DMS153 treated with DMSO at 0.1 percent for 48 hours (cell line): ENCODE data around the gene KRTAP25-1.

Source experiments
- DNase-seq: peaks from one replicate; lab custom pipeline; 2025; ENCODE audit not compliant: unreplicated experiment; lab: John Stamatoyannopoulos, UW

Gene KRTAP25-1, protein sequence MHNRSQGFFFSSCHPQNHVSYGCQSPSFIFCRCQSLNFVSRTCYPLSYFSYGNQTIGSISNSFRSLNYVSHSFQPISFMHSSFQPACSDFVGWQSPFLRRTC

DNA sequence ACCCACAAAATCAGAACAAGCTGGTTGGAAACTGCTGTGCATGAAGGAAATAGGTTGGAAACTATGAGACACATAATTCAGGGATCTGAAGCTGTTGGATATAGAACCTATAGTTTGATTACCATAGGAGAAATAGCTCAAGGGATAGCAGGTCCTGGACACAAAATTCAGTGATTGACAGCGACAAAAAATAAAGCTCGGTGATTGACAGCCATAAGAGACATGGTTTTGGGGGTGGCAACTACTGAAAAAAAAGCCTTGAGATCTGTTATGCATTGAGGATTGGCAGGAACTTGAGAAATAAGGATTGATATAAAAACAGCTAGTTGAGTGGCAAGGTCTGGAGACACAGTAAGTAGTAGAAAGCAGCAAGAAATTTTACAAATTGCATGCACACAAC is at the start of gene KRTAP25-1:
Gene KRTAP25-1 (minus strand): TSS at position 300 of the 400 bp plus-strand sequence. CDS start 24 bp downstream, at position 276.
- DNase-seq = no peak

DNA sequence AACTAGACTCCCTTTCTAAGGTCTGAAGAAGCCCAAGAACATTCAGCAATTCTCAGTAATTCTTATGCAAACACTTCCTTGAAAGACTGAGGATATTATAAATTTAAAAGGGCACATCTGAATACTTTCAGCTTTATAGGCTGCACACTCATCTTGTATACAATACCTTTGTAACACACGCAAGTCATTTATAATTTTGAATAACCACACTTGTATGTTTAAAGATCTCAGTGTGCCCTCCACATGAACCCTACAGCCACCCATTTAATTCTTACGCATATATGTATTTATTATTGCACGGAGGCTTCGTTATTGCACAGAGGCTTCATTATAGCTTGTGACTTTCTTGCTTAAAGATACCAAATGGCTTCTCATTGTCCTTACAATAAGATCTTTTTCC is 49.4 kb upstream of the KRTAP25-1 start:
- DNase-seq = no peak

DNA sequence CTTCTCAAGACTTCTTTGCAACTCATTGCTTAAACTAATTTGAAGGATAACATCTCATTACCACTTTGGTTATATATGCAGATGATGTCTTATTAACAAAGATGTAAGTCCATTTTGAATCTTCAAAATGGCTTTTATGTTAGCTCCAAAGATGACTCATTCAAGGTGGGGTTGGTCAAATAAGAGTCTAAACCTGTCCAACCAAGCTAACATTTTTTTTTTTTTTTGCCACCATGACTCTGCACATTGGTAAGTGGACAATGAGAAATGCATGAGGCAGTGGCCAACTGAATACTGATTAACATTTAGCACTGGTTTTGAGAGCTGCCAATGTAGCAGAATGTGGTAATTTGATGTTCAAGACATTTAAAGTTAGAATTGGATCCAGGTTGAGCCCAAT is 48.5 kb upstream of the KRTAP25-1 start:
- DNase-seq = no peak

DNA sequence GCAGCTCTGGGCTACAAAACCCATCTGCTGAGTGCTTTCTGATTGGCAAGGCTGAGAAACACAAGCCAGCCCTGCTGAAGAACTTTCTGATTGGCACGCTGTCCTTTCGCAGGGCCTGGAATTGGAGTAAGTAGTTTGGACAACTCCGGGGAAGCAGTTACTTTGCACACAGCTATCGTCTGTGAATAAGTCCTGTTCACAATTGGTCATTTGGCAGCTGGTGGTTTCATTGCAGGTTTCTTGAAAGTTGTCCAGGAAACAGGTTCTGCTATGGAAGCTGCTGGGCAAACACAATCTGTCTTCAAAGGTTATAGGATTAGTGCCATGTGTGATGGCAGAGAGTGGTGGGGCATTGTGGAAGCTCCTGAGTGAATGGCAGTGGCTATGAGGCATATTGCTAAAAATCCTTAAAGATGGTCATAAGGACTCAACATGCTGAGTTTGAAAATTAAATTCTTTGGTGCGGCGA is 48.0 kb upstream of the KRTAP25-1 start, which contains the start of gene KRTAP27-1:
Gene KRTAP27-1 (minus strand): TSS at position 419 of the 469 bp plus-strand sequence. CDS start 26 bp downstream, at position 393.
- DNase-seq = no peak

DNA sequence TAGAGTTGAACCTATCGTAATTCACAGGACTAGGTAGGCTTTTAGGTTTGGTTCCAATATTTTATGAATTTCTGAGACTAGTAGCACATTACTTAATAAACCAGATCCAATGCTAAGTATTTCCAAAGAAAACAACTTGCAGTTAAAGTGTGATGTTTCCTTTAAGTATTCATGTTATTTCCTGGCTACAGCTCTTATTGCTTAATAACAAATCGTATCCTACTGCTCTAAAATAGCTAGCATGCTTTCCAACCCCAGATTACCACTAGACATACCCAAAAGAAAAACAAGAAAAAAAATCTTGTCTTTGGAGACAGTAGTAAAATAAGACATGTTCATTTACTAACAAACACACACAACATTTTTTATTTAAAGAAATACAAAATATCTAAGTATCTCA is 47.3 kb upstream of the KRTAP25-1 start:
- DNase-seq = no peak

GRCh38 chr21:30333736-30334135 is 44.4 kb upstream of the KRTAP25-1 start:
- no peak for DNase-seq

GRCh38 chr21:30332681-30333080 is 43.4 kb upstream of the KRTAP25-1 start:
- DNase-seq = no peak

DNA sequence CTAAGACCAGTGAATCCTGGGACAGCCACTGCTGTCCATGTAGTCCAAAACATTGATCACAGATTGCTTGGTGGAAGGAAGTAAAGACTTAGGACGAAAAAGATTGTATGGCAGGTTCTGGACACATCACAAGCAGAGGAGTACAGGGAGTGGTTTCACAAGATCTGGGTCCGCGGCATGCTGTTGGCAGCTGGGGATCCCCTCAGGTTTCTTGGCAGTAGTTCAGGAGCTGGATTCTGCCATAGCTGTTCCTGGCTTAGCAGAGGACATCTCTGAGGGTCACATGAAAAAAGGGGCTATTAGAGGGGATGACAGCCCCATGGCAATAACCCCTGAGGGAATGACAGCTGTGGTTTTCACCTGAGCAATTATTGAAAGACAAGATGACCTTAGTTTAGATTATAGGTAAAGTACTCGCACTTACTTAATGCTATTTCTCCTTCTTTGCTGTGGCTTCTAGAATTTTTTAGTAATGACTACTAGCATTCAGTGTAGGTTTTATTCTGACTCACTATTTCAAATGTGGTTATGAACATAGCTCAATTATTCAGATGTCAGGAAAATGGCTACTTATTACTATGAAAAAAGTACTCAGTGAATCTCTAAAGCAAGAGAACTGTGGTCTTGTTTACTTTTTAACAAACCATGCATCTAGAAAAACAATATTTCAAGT is 40.0 kb upstream of the KRTAP25-1 start:
- no peak for DNase-seq

GRCh38 chr21:30326390-30326789 is 37.1 kb upstream of the KRTAP25-1 start:
- no peak for DNase-seq

DNA sequence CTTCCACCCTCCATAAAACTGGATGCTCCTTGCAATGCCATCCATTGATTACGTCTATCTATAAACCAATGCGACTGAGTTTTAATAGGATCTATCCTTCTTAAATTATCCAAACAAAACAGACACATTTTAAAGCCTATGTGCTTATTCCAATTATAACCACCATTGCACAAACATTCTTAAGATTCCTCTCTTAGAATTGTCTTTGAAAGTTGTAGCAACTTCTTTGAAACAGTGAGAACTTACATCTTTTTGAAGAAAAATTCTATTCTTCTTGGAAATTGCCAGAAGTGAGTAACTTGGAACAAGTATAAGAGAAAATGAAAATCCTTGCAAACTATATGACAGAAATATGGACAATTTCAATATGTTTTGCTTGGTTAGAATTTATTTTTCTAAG is 30.9 kb upstream of the KRTAP25-1 start, which contains the start of gene KRTAP26-1:
Gene KRTAP26-1 (minus strand): TSS at position 101 of the 400 bp plus-strand sequence. CDS start 280 bp downstream, outside the sequence.
- no peak for DNase-seq

GRCh38 chr21:30315701-30316100 is 26.4 kb upstream of the KRTAP25-1 start:
- DNase-seq = no peak

GRCh38 chr21:30306884-30307283 is 17.6 kb upstream of the KRTAP25-1 start:
- DNase-seq = no peak

- no peak for DNase-seq
These were observed 15.8 kb upstream of the KRTAP25-1 start for GRCh38 chr21:30305136-30305535.

DNA sequence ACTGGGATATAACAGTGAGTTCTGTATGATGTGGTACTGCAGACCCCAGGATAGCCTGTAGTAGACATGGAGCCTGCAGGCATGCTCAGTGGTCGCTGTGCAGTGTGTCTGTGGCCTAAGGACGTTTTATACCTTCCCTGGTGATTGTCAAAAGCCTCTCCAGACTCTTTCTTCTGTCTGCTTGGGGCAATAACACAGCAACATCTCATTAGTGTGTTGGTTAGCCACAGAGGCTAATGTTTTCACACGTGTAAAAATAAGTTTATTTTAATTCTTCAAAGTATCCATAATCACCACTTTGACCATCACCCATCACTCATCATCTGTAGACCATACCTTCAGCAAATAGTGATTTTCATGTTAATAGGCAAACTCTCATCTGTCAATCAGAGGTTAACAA is 6.5 kb downstream of the KRTAP25-1 start, which contains the start of gene KRTAP24-1:
Gene KRTAP24-1 (minus strand): TSS at position 101 of the 400 bp plus-strand sequence. CDS start 18 bp downstream, at position 83.
- DNase-seq = no peak

GRCh38 chr21:30271611-30272010 is 17.7 kb downstream of the KRTAP25-1 start:
- no peak for DNase-seq

DNA sequence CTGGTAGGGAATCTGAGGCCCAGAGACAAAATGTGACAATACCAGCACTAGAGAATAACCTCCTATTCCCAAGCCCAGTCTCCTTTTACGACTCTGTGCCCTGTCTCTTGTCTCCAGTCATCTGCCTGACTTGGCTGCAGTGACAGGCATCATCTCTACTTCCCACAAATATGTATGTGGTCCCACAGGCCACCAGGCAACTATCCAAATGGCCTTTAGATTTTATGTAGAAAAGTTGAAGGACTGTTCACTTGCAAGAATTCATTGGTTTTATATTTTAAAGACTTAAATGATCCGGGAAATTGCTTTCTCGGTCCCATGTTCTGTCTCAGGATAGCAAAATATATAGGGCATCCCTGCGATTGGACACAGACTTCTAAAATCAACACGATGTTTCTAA is 18.2 kb downstream of the KRTAP25-1 start:
- DNase-seq = no peak

GRCh38 chr21:30269803-30270530 is 19.3 kb downstream of the KRTAP25-1 start:
- DNase-seq = no peak

GRCh38 chr21:30268608-30269197 is 20.6 kb downstream of the KRTAP25-1 start:
- DNase-seq = no peak

GRCh38 chr21:30257773-30258172 is 31.5 kb downstream of the KRTAP25-1 start:
- no peak for DNase-seq

DNA sequence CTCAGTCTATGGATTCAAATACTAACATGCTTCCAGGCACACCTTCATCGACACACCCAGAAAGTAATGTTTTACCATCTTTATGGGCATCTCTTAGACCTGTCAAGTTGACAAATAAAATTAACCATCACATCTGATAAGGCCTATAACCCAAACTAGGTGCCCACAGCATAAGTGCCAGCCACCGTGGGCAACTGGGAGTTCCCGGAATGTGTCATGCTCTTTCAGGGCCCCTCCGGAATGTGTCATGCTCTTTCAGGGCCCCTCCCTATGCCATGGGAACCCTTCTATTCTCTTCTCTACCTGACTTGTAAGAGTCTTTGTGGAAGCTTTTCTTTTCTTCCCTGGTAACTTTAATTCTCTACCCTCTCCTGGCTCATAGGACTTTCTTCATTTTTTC is 33.2 kb downstream of the KRTAP25-1 start:
- no peak for DNase-seq

DNA sequence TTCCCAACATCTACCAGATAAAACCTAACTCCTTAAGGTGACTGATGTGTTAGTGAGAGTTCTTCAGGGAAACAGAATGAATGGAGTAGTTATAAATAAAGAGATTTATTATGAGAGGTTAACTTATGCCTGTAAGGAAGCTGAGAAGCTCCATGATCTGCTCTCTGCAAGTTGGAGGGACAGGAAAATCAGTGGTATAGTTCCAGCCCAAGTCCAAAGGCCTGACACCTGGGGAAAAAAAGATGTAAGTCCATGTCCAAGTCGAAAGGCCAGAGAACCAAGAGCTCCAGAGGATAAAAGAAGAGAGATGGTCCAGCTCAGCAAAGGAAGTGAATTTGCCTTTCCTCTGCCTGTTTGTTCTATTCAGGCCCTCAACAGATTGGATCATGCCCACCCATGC is 33.6 kb downstream of the KRTAP25-1 start:
- DNase-seq = no peak
